GM12874 (cell line): ENCODE data around the gene SKP2.

Experiments used
- TF ChIP-seq, protein P1 (sequence below): IDR thresholded peaks from 2 replicates; pipeline ENCODE4 v1.5.1; 2011; ENCODE audit warnings: low read depth, mild to moderate bottlenecking, control low read depth, low read length, moderate library complexity; ENCODE audit not compliant: insufficient read depth

SKP2 gene

DNA sequence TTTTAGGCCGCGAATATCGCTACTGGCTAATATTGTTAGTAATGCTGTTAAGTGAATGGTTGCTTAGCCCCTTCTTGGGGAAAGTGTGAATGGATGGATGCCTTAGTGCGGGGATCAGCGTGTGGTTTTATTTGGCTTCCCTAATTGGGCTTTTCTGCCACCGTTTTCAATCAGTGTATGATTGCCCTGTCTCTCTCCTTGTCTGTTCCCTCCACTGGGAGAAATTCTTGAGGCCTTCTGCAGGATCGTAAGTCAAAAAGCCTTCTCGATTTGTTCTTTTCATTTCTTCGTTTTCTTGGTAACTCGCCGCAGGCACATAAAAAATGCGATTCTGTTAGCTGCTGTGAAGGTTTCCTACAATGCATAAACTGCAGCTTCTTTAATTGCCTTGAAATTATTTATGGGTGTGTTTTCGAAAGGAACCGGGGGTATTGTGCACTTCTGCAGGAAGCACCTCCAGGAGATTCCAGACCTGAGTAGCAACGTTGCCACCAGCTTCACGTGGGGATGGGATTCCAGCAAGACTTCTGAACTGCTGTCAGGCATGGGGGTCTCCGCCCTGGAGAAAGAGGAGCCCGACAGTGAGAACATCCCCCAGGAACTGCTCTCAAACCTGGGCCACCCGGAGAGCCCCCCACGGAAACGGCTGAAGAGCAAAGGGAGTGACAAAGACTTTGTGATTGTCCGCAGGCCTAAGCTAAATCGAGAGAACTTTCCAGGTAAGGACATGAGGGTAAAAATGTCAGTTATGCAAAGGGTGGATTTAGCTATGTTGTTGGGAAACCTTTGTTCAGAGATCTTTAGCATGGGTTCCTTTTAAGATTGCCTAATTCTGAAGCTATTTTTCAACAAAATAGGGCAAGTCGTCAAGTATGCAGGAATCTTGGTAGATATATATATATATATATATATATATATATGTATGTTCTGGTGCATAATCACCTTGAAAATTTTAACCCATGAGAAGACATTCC, 700 bp downstream of the SKP2 start:
- TF ChIP-seq, protein P1, sequence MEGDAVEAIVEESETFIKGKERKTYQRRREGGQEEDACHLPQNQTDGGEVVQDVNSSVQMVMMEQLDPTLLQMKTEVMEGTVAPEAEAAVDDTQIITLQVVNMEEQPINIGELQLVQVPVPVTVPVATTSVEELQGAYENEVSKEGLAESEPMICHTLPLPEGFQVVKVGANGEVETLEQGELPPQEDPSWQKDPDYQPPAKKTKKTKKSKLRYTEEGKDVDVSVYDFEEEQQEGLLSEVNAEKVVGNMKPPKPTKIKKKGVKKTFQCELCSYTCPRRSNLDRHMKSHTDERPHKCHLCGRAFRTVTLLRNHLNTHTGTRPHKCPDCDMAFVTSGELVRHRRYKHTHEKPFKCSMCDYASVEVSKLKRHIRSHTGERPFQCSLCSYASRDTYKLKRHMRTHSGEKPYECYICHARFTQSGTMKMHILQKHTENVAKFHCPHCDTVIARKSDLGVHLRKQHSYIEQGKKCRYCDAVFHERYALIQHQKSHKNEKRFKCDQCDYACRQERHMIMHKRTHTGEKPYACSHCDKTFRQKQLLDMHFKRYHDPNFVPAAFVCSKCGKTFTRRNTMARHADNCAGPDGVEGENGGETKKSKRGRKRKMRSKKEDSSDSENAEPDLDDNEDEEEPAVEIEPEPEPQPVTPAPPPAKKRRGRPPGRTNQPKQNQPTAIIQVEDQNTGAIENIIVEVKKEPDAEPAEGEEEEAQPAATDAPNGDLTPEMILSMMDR, result no peak

DNA sequence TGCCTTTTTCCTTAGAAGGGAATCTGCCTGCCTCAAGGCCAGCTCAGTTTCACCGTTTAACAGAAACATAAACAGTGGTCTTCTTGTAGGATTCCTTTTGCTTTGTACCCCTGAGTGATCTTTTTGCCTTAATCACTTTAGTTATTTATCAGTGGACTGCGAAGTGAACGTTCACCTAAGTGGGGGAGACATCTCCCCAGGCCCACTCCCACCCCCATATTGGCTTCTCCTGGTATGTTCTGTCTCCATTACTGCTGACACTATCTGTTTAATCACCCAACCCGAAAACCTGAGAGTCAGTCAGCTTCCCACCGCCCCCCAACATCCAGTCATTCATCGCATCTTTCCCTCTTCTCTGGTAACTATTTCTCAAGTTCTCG, 1.4 kb downstream of the SKP2 start:
- TF ChIP-seq, protein P1, result no peak

DNA sequence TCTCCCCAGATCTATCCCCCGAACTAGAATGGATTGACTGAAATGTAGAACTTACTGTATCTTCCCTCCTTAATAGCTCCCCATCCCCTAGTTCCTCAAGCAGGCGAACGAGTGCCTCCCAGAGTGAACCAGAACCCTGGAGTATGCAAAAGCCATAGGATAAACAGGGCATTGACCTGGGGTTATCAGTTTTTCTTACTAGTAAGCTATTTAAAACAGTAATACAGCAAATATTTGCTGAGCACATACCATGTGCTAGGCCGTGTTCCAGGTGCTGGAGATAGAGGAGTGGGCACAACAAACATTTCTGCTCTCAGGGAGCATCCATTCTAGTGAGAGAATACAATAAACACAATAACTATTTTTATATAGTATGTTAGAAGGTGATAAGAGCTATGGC, 1.8 kb downstream of the SKP2 start:
- TF ChIP-seq, protein P1, result no peak

DNA sequence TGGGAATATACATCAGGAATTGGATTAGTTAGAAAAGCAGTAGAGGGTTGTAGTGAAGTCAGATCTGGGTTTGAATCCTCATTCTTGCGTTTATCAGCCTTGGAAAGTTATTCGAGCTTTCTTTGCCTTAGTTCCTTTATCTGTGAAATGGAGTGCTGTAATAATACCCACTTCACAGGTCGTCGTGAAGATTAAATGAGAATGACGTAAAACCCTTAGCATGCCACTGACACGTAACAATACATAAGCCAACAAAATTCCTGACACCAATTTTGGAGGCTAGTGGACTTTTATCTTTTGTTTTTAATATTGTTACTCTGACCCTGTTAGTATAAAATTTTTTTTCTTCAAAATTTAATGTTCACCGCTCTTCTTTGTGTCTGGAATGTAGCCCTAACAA, 3.4 kb downstream of the SKP2 start:
- TF ChIP-seq, protein P1, result no peak

DNA sequence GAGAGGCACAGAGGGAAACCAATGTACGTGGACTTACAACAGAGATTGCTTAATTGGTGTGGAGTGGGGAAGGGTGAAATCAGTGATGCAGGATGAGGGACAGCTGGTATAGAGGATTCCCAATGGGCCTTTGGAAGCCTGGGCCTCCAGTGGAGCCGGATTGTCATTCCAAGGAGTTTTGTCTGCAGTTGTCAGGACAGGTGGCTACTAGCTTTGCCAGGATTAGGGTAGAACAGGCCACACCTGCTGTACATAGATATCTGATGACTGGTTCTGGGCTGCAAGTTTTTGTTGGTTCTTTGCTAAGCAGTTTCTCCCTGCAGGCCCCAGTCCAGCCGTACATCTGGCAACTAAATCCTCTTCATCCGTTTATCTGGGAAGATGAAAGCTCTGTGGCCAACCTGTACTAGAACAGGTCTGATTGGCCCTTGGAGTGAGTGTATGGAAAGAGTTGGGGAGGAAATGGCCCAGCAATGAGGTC, 4.2 kb downstream of the SKP2 start:
- TF ChIP-seq, protein P1, result no peak

DNA sequence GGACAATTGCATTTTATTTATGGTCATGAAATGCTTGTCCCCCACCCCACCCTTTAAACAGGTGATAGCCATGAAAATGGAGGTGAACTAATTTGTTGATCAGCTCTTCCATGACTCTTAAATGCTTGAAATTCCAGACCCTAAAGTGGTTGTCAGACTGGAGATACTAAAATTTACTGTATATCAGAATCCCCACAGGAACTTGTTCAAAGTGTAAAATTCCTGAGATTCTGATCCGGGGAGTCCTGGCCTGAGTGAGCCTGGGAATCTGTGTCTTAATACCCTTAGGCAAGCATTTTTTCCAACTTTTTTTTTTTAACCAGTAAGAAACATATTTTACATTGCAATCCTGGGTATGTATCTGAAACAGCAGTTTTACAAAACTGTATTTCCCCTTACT, 4.7 kb downstream of the SKP2 start:
- TF ChIP-seq, protein P1, result no peak

DNA sequence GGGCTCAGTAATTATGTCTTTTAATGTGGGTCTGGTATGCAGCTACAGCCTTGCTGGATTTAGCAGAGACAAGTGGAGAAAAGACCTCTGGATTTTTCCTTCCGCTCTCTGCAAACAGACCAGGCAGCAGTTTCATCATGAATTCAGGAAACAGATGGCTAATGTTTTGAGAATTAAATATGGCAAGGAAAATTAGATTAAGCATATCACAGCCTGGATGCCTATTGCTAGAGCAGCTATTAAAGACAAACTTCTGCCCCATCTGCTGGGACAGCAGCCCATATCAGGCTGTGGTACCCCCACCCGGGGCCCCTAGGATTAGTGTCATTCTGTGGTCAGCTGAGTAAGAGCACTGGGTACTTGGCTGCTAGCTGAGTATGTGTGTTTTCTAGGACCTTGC, 6.2 kb downstream of the SKP2 start:
- TF ChIP-seq, protein P1, result no peak
